HepG2 (cell line): ENCODE data around the gene CLDN9. TPM values are rescaled to one million over a fixed set of nuclear protein-coding genes. Genes with fewer than 3 reads are reported as not detected.

Experiments
- KLF6 ChIP-seq: IDR thresholded peaks from 2 replicates; pipeline ENCODE4 v1.8.0; 2016; ENCODE audit warnings: missing biosample characterization, missing genetic modification reagents
- polyA plus RNA-seq, 8 experiments: library from polyadenylated mRNA; depleted of rRNA in 3 of 8; stranded (reverse) in 7 of 8; unstranded in 1 of 8; fragments of >200 nt; fragmentation: Illumina TruSeq in 4 of 8; extraction: Trizol in 4 of 8; gene quantifications; 2 replicates each; pipeline versions ENCODE4 v1.2.1 to v1.2.3, GENCODE V29; 2011 to 2016; ENCODE audit warnings: low read depth in 4 of 8, missing spikeins in 1 of 8, mixed read lengths in 1 of 8; ENCODE audit not compliant: insufficient read depth in 1 of 8
- total RNA-seq, 5 experiments: library from RNA; depleted of rRNA; stranded (reverse); fragments of >200 nt; fragmentation: Illumina TruSeq; extraction: Trizol; gene quantifications; 2 replicates each; pipeline ENCODE4 v1.2.3, GENCODE V29; 2016; ENCODE audit warnings: low read depth in 1 of 5
- TF ChIP-seq, protein P1 (sequence below): sonication (generic); formaldehyde crosslinking; IDR thresholded peaks from one replicate; pipeline ENCODE4 v1.5.1; 2020; ENCODE audit warnings: mild to moderate bottlenecking, missing genetic modification reagents; ENCODE audit errors: not compliant biosample characterization

CLDN9 gene
- total and polyA plus RNA-seq, 2 of the 13 experiments (the other 11 are each of a cell fraction or from before 2014, with no cell fraction given) = 0.15 to 0.26 TPM

DNA sequence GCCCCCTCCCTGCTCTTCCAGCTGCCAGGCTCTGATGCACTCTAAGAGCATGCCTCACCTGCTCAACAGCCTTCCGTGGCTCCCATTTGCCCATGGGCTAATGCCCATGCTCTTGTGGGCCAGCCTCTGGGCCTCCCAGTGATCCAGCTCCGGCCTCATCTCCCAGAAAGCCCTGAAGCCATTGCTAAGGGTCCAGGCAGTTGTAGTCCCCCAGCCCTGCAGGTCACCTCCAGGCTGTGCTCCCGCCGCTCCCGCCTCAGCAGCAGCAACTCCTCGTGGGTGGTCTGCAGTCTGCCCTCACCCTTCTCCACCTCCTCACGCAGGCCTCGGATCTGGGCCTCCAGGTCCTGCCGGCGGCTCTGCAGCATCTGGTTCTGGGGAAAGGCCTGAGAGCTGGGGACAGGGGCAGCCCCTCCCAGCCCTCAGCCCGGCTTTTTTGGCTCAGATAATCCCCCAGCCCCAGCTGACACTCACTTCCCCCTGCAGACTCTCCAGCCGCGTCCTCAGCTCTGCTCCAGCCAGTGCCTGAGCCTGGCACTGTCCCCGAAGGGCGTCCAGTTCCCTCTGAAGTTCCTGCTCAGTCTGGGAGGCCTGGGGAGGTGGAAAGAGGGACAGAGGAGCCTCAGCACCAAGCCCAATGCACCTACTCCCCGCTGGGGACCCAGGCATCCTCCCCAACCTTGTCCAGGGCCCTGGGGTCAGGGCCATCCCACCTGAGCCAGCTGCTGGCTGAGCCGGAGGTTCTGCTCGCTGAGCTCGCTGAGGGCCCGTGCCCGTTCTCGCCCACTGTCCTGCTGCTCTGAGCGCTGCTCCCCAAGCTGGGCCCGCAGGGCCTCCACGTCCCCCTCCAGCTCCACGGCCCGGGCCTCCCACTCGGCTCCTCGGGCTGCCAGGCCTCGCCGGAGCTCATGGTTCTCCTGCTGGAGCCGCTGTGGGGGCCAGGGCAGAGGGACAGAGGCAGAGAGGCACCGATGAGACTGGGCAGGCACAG, 17.8 kb downstream of the CLDN9 start (continued):
- TF ChIP-seq, protein P1, sequence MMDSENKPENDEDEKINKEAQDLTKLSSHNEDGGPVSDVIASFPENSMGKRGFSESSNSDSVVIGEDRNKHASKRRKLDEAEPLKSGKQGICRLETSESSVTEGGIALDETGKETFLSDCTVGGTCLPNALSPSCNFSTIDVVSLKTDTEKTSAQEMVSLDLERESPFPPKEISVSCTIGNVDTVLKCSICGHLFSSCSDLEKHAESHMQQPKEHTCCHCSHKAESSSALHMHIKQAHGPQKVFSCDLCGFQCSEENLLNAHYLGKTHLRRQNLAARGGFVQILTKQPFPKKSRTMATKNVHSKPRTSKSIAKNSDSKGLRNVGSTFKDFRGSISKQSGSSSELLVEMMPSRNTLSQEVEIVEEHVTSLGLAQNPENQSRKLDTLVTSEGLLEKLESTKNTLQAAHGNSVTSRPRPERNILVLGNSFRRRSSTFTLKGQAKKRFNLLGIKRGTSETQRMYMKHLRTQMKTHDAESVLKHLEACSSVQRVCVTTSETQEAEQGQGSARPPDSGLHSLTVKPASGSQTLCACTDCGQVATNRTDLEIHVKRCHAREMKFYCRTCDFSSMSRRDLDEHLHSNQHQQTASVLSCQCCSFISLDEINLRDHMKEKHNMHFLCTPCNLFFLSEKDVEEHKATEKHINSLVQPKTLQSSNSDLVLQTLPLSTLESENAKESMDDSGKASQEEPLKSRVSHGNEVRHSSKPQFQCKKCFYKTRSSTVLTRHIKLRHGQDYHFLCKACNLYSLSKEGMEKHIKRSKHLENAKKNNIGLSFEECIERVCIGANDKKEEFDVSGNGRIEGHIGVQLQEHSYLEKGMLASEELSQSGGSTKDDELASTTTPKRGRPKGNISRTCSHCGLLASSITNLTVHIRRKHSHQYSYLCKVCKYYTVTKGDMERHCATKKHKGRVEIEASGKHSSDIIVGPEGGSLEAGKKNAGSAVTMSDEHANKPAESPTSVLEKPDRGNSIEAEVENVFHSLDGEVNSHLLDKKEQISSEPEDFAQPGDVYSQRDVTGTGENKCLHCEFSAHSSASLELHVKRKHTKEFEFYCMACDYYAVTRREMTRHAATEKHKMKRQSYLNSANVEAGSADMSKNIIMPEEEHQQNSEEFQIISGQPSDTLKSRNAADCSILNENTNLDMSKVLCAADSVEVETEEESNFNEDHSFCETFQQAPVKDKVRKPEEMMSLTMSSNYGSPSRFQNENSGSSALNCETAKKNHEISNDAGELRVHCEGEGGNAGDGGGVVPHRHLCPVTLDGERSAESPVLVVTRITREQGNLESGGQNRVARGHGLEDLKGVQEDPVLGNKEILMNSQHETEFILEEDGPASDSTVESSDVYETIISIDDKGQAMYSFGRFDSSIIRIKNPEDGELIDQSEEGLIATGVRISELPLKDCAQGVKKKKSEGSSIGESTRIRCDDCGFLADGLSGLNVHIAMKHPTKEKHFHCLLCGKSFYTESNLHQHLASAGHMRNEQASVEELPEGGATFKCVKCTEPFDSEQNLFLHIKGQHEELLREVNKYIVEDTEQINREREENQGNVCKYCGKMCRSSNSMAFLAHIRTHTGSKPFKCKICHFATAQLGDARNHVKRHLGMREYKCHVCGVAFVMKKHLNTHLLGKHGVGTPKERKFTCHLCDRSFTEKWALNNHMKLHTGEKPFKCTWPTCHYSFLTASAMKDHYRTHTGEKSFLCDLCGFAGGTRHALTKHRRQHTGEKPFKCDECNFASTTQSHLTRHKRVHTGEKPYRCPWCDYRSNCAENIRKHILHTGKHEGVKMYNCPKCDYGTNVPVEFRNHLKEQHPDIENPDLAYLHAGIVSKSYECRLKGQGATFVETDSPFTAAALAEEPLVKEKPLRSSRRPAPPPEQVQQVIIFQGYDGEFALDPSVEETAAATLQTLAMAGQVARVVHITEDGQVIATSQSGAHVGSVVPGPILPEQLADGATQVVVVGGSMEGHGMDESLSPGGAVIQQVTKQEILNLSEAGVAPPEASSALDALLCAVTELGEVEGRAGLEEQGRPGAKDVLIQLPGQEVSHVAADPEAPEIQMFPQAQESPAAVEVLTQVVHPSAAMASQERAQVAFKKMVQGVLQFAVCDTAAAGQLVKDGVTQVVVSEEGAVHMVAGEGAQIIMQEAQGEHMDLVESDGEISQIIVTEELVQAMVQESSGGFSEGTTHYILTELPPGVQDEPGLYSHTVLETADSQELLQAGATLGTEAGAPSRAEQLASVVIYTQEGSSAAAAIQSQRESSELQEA = no peak
- TF ChIP-seq KLF6 (CRISPR knock-in tag) = no peak
